BLaER1 (cell line): ENCODE results near the gene DAZAP1.
A peak's percentile ranks its signal among the peaks of the same experiment; 100 is the strongest.
"Not testable (repeated sequence)": the region's sequence is repeated elsewhere in the genome, so short reads cannot be mapped to it uniquely, and the experiment has no call there.

Experiments
- H3K27ac ChIP-seq: shearing (Covaris generic); formaldehyde crosslinking; 2 replicates; pipeline ENCODE4 v1.8.1; 2022
- H3K27me3 ChIP-seq: shearing (Covaris generic); formaldehyde crosslinking; 2 replicates; pipeline ENCODE4 v1.8.1; 2022
- H3K36me3 ChIP-seq: shearing (Covaris generic); formaldehyde crosslinking; 2 replicates; pipeline ENCODE4 v1.8.1; 2022
- H3K4me1 ChIP-seq: shearing (Covaris generic); formaldehyde crosslinking; 2 replicates; pipeline ENCODE4 v1.8.1; 2022
- H3K4me2 ChIP-seq: shearing (Covaris generic); formaldehyde crosslinking; 2 replicates; pipeline ENCODE4 v1.8.1; 2022
- H3K4me3 ChIP-seq: shearing (Covaris generic); formaldehyde crosslinking; 2 replicates; pipeline ENCODE4 v1.8.1; 2022
- H3K9ac ChIP-seq: shearing (Covaris generic); formaldehyde crosslinking; 2 replicates; pipeline ENCODE4 v1.8.1; 2022
- H3K9me3 ChIP-seq: shearing (Covaris generic); formaldehyde crosslinking; 2 replicates; pipeline ENCODE4 v1.8.1; 2022
- H4K20me1 ChIP-seq: shearing (Covaris generic); formaldehyde crosslinking; 2 replicates; pipeline ENCODE4 v1.8.1; 2022
- Cebpa-rat ChIP-seq: shearing (Covaris generic); IDR thresholded peaks from 2 replicates; pipeline ENCODE4 v1.8.1; 2022

DAZAP1 gene

GRCh38 chr19:1471515-1472160 lies 64.3 kb downstream of the DAZAP1 start:
- Histone ChIP-seq H3K4me1 (peaks cover 49% of the 10 kb centered on the region), H3K27me3 (peaks cover 69% of the 10 kb centered on the region), H3K9me3 (no peaks in the 10 kb centered on the region), H3K9ac (no peak overlapping the region), H3K27ac (no peak overlapping the region), H3K4me2 (peak overlapping the region; percentile 98), H3K36me3 (peaks cover 39% of the 10 kb centered on the region), H3K4me3 (peak overlapping the region; percentile 64), H4K20me1 (peaks cover 100% of the 10 kb centered on the region)
- TF ChIP-seq Cebpa-rat, result no peak

- TF ChIP-seq Cebpa-rat, result no peak
- Histone ChIP-seq H4K20me1 (peaks cover 100% of the 10 kb centered on the region), H3K27me3 (peaks cover 61% of the 10 kb centered on the region), H3K4me1 (peaks cover 53% of the 10 kb centered on the region), H3K4me3 (no peak overlapping the region), H3K9me3 (no peaks in the 10 kb centered on the region), H3K4me2 (peak overlapping the region; percentile 98), H3K36me3 (peaks cover 43% of the 10 kb centered on the region), H3K9ac (no peak overlapping the region), H3K27ac (no peak overlapping the region)
These were observed 65.1 kb downstream of the DAZAP1 start for GRCh38 chr19:1472231-1473084.

GRCh38 chr19:1473085-1473851 lies 65.9 kb downstream of the DAZAP1 start:
- Histone ChIP-seq H4K20me1 (peaks cover 100% of the 10 kb centered on the region), H3K4me3 (no peak overlapping the region), H3K9me3 (no peaks in the 10 kb centered on the region), H3K27ac (no peak overlapping the region), H3K4me1 (peaks cover 55% of the 10 kb centered on the region), H3K4me2 (no peak overlapping the region), H3K9ac (no peak overlapping the region), H3K27me3 (peaks cover 53% of the 10 kb centered on the region), H3K36me3 (peaks cover 43% of the 10 kb centered on the region)
- no peak for TF ChIP-seq Cebpa-rat

- Histone ChIP-seq H3K27me3 (peaks cover 43% of the 10 kb centered on the region), H4K20me1 (peaks cover 94% of the 10 kb centered on the region), H3K27ac (no peak overlapping the region), H3K4me1 (peaks cover 48% of the 10 kb centered on the region), H3K4me3 (no peak overlapping the region), H3K36me3 (peaks cover 43% of the 10 kb centered on the region), H3K9ac (no peak overlapping the region), H3K4me2 (no peak overlapping the region), H3K9me3 (no peaks in the 10 kb centered on the region)
- no peak for TF ChIP-seq Cebpa-rat
These were observed 66.8 kb downstream of the DAZAP1 start for GRCh38 chr19:1474011-1474764.

GRCh38 chr19:1474765-1475351 lies 67.5 kb downstream of the DAZAP1 start:
- H3K4me3 ChIP-seq, result no peak overlapping the region
- H3K27ac ChIP-seq, result no peak overlapping the region
- H3K4me2 ChIP-seq, result no peak overlapping the region
- H3K9ac ChIP-seq, result no peak overlapping the region
- no peaks in the 10 kb centered on the region for H3K9me3 ChIP-seq
- H3K4me1 ChIP-seq, result peaks cover 47% of the 10 kb centered on the region
- peaks cover 43% of the 10 kb centered on the region for H3K36me3 ChIP-seq
- H3K27me3 ChIP-seq, result peaks cover 37% of the 10 kb centered on the region
- no peak for TF ChIP-seq Cebpa-rat
- peaks cover 88% of the 10 kb centered on the region for H4K20me1 ChIP-seq

- H3K27me3 ChIP-seq, result peaks cover 26% of the 10 kb centered on the region
- TF ChIP-seq Cebpa-rat, result no peak
- H3K4me1 ChIP-seq, result peaks cover 47% of the 10 kb centered on the region
- no peak overlapping the region for H3K4me2 ChIP-seq
- no peaks in the 10 kb centered on the region for H3K9me3 ChIP-seq
- H3K4me3 ChIP-seq, result no peak overlapping the region
- H3K27ac ChIP-seq, result no peak overlapping the region
- H4K20me1 ChIP-seq, result peaks cover 77% of the 10 kb centered on the region
- H3K36me3 ChIP-seq, result peaks cover 43% of the 10 kb centered on the region
- H3K9ac ChIP-seq, result no peak overlapping the region
These were observed 68.5 kb downstream of the DAZAP1 start for GRCh38 chr19:1475751-1476437.

- Histone ChIP-seq H3K4me1 (peaks cover 40% of the 10 kb centered on the region), H4K20me1 (peaks cover 66% of the 10 kb centered on the region), H3K27me3 (peaks cover 15% of the 10 kb centered on the region), H3K36me3 (peaks cover 43% of the 10 kb centered on the region), H3K4me2 (peak overlapping the region; percentile 95; the same call in 1 of the 2 replicates)
- H3K9me3 ChIP-seq, H3K27ac ChIP-seq, H3K9ac ChIP-seq, H3K4me3 ChIP-seq: not testable (repeated sequence)
These were observed 69.7 kb downstream of the DAZAP1 start for GRCh38 chr19:1477056-1477455.

- no peak for TF ChIP-seq Cebpa-rat
- Histone ChIP-seq H3K27me3 (no peaks in the 10 kb centered on the region), H3K9ac (peak within 1 kb of the TSS; percentile 85), H3K4me3 (peak within 1 kb of the TSS; percentile 84), H3K9me3 (no peaks in the 10 kb centered on the region), H3K4me1 (peaks cover 36% of the 10 kb centered on the region), H3K36me3 (peaks cover 34% of the 10 kb centered on the region), H3K4me2 (peak within 1 kb of the TSS; percentile 95), H4K20me1 (peaks cover 45% of the 10 kb centered on the region), H3K27ac (peak within 1 kb of the TSS; percentile 82)
These were observed 71.7 kb downstream of the DAZAP1 start, which contains the start of gene C19orf25 for GRCh38 chr19:1478934-1479707. C19orf25 (minus strand) TSS chr19:1479215; CDS start chr19:1478903, 312 bp downstream.
